NB4 (cell line): ENCODE data around the gene PCSK2.

Source experiments
- DNase-seq: peaks from one replicate; pipeline ENCODE4 v3.0.0; 2010; ENCODE audit warnings: low read depth
- H3K4me3 ChIP-seq: one replicate; pipeline ENCODE4 v1.5.1; 2011; ENCODE audit warnings: mild to moderate bottlenecking, low read depth, low read length, moderate library complexity
- MYC ChIP-seq: IDR thresholded peaks from 2 replicates; pipeline ENCODE4 v1.6.1; 2011; ENCODE audit warnings: low read depth, low read length
- POLR2A ChIP-seq: IDR thresholded peaks from 2 replicates; pipeline ENCODE4 v1.6.1; 2011; ENCODE audit warnings: mild to moderate bottlenecking; ENCODE audit not compliant: insufficient read length; ENCODE audit errors: extremely low read depth
- TF ChIP-seq, protein P1 (sequence below): IDR thresholded peaks from one replicate; pipeline ENCODE4 v1.5.1; 2012; ENCODE audit warnings: low read depth, low read length
- TF ChIP-seq, protein P2 (sequence below): IDR thresholded peaks from 2 replicates; pipeline ENCODE4 v1.6.1; 2011; ENCODE audit warnings: low read depth, low read length

PCSK2 gene

DNA sequence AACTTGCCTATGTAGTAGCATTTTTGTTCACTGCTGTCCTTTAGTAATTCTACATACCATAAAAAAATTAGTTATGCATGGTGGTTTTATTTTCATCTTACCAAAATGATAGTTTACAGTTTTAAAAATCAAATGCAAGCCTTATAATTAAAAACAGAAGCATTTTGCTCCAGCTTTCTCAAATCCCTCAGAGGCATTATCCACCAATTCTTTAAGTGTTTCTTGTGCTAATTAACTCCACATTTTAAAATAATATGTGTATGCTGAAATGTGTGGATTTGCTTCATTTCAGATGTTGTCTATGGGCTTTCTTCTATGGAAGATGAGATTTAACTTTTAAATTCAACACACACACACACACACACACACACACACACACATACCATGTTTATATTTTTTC, 49.3 kb downstream of the PCSK2 start:
- no peak for TF ChIP-seq MYC
- TF ChIP-seq, protein P1, sequence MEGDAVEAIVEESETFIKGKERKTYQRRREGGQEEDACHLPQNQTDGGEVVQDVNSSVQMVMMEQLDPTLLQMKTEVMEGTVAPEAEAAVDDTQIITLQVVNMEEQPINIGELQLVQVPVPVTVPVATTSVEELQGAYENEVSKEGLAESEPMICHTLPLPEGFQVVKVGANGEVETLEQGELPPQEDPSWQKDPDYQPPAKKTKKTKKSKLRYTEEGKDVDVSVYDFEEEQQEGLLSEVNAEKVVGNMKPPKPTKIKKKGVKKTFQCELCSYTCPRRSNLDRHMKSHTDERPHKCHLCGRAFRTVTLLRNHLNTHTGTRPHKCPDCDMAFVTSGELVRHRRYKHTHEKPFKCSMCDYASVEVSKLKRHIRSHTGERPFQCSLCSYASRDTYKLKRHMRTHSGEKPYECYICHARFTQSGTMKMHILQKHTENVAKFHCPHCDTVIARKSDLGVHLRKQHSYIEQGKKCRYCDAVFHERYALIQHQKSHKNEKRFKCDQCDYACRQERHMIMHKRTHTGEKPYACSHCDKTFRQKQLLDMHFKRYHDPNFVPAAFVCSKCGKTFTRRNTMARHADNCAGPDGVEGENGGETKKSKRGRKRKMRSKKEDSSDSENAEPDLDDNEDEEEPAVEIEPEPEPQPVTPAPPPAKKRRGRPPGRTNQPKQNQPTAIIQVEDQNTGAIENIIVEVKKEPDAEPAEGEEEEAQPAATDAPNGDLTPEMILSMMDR = no peak
- TF ChIP-seq, protein P2, sequence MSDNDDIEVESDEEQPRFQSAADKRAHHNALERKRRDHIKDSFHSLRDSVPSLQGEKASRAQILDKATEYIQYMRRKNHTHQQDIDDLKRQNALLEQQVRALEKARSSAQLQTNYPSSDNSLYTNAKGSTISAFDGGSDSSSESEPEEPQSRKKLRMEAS = no peak
- no peak for DNase-seq
- no peak overlapping the region for H3K4me3 ChIP-seq

DNA sequence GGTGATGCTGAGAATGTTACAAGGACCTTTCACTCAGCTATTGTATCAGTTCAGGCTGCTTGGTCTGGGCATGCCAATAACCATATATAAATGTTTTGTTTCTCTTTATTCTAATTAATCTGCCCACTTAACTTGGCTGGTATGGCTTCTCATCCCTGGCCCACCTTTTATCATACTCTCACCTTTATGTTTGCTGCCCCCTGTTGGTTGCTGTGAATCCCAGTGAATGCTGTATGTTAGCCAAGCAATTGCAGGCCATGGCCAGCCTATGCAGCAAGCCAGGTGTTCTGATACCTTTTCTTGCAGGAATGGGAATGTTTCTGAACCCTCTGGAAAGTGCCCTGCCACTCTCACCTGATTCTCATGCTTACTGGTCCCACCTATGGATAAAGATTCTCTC, 54.6 kb downstream of the PCSK2 start:
- H3K4me3 ChIP-seq = no peak overlapping the region
- peak; percentile 36 for DNase-seq
- TF ChIP-seq MYC = no peak
- TF ChIP-seq, protein P1 = peak; percentile 80

DNA sequence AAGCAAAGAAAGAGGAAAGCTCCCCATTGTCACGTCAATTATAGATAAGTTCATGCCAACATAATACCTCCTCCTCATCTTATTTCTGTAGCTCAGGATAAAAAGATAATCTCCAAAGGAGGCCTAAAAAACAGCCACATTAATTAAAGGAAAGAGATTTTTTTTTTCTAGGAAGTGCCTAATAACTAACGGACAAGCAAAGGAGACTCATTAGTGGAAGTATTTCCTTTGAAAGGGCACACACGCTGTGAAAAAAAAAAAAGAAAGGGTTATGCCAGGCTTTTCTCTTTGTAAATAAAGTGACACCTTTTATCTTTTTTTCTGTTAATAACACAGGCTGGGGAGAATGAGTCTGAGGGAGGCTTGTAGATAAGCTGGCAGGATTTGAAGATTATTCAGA, 55.7 kb downstream of the PCSK2 start:
- TF ChIP-seq MYC (no peak), POLR2A (no peak)
- no peak overlapping the region for H3K4me3 ChIP-seq

DNA sequence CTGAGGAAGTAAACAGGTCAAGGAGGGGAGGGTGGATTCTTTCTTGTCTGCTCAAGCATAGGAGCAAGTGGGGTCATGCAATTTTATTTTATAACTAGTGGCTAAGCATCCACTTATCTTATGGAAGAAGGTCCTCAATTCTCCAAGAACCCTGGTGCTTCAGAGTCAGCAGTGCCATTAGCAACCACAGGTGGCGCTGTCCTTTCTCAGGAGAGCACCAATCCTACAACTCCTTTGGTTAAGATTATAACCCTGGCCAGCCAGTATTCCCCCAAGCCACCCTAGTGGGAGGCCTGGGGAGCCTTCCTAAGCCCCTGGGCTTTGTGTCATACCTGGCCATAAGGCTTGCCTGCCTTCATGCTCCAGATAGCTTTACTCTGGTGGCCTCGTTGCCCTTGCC, 60.7 kb downstream of the PCSK2 start:
- H3K4me3 ChIP-seq = no peak overlapping the region
- TF ChIP-seq, protein P2 = no peak
- TF ChIP-seq POLR2A = no peak
- TF ChIP-seq MYC = no peak
- TF ChIP-seq, protein P1 = peak; percentile 57
- DNase-seq = no peak

More for the DNA sequence above, 55.7 kb downstream of the PCSK2 start:
- DNase-seq = no peak

DNA sequence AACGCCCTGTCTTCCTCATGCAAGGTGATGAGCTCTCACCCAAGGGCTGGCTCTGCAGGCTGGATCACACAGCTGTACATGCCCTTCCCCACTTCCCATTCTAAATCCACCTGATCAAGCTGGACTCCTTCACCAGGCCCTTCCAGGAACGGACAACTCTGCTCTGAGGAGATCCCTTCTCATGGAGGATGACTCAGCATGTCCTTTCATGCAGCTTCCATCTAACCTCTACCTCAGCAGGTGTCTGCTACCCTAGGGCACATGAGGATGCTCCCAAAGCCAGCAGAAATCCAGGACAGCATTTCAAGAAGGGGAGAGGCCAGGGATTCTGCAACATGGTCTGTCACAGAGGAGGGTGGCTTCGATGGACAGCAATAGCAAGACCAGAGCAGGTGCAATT, 61.2 kb downstream of the PCSK2 start:
- H3K4me3 ChIP-seq = no peak overlapping the region
- no peak for DNase-seq
- TF ChIP-seq, protein P2 = no peak
- TF ChIP-seq POLR2A = no peak
- TF ChIP-seq MYC = no peak
- TF ChIP-seq, protein P1 = no peak

DNA sequence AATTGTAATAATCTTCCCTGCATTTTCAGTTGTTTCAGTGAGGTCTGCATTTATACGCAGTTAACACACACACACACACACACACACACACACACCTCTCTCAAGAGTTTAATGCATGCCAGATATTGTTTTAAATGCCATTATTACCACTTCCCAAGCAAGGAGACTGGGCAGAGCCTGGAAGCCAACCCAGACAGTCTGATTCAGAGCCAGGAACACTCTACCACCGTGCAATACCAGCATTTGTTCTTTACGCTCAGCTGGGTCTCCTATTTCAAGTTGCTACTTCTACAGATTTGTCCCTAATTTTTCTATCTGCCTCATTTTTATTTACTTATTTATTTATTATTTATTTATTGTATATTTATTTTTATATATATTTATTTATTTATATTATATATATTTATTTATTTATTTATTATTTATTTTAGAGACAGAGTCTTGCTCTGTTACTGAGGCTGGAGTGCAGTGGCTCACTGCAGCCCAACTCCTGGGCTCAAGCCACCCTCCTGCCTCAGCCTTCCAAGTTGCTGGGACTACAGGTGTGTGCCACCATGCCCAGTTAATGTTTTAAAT, 68.4 kb downstream of the PCSK2 start:
- DNase-seq = no peak
- TF ChIP-seq, protein P2 = no peak
- TF ChIP-seq POLR2A (no peak), MYC (no peak)
- TF ChIP-seq, protein P1 = no peak

DNA sequence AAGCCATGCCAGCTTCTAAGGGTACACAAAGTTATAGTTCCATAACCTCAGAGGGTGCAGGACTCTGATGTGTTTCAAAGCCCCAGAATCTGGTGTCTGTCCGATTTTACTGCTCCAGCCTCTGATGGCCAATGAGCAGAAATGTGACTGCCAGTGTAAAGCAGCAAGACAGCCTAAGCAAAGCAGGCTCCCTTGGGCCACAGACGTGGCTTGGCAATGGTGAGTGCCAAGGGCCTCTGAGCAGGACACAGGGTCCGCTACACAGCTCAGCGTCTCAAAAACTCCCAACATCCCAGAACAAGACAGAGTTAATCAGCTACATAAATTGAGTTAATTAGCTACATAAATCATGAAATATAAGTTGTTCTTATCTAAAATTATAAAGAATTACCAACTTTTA, 69.2 kb downstream of the PCSK2 start:
- no peak overlapping the region for H3K4me3 ChIP-seq
- TF ChIP-seq, protein P1 = no peak
- TF ChIP-seq, protein P2 = no peak
- TF ChIP-seq MYC (no peak), POLR2A (no peak)
- no peak for DNase-seq

More for the DNA sequence above, 68.4 kb downstream of the PCSK2 start:
- H3K4me3 ChIP-seq = no peak overlapping the region
